Measurements from ENCODE around the gene SLC6A12. TPM values are rescaled to one million over a fixed set of nuclear protein-coding genes. Genes with fewer than 3 reads are reported as not detected.

Gene SLC6A12
- total RNA-seq, 6 experiments from 2014 or later: 8.2 to 114 (median 26.5) TPM

DNA sequence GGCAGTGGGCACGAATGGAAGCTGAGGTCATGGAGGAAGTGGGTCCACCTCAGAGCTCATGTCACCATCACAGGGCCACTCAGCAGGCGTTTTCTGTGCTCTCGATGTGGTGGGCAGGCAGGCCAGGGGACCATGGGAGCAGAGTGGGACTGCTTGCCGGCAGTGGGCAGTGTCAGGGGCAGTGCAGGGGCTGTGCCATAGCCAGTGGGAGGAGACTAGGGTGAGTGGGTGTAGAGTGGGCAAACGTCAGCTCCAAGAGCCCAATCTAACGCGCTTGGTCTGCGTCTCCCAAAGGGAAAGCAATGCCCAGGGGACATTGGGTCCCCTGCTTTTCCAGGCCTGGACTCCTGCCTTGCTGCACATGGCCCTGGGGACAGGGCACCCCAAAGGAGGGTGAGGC, 58.3 kb downstream of the SLC6A12 start:
- WGBS (ENCODE audit: insufficient coverage, low coverage, low lambda C conversion rate, missing lambda C conversion rate): 91% methylated on average over 4 of the region's 8 CpGs
- intact Hi-C loops (cut with DNase I): no loop called here

GRCh38 chr12:155006-155405, 59.0 kb downstream of the SLC6A12 start:
- Histone ChIP-seq H3K4me3 (no peak overlapping the region), H3K27me3 (no peaks in the 10 kb centered on the region), H3K27ac (no peak overlapping the region), H3K9me3 (no peaks in the 10 kb centered on the region), H3K4me1 (no peaks in the 10 kb centered on the region), H3K36me3 (no peaks in the 10 kb centered on the region)
- 82% methylated on average over 6 of the region's 9 CpGs for WGBS (ENCODE audit: insufficient coverage, low coverage, low lambda C conversion rate, missing lambda C conversion rate)
- no peak for ATAC-seq
- no peak for TF ChIP-seq POLR2A (IDR thresholded peaks at IDR 0.05)
- TF ChIP-seq, protein P1, sequence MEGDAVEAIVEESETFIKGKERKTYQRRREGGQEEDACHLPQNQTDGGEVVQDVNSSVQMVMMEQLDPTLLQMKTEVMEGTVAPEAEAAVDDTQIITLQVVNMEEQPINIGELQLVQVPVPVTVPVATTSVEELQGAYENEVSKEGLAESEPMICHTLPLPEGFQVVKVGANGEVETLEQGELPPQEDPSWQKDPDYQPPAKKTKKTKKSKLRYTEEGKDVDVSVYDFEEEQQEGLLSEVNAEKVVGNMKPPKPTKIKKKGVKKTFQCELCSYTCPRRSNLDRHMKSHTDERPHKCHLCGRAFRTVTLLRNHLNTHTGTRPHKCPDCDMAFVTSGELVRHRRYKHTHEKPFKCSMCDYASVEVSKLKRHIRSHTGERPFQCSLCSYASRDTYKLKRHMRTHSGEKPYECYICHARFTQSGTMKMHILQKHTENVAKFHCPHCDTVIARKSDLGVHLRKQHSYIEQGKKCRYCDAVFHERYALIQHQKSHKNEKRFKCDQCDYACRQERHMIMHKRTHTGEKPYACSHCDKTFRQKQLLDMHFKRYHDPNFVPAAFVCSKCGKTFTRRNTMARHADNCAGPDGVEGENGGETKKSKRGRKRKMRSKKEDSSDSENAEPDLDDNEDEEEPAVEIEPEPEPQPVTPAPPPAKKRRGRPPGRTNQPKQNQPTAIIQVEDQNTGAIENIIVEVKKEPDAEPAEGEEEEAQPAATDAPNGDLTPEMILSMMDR (IDR thresholded peaks at IDR 0.05): no peak
- peak in 1 of 3 donors; percentile 48 for DNase-seq
- intact Hi-C loops (cut with DNase I): no loop called here

More for the DNA sequence above, 58.3 kb downstream of the SLC6A12 start:
- Histone ChIP-seq H3K9me3 (no peaks in the 10 kb centered on the region), H3K4me1 (no peaks in the 10 kb centered on the region), H3K27ac (no peak overlapping the region), H3K27me3 (no peaks in the 10 kb centered on the region), H3K36me3 (no peaks in the 10 kb centered on the region), H3K4me3 (no peak overlapping the region)
- DNase-seq (no peak), ATAC-seq (no peak)
- TF ChIP-seq, protein P1 (IDR thresholded peaks at IDR 0.05): no peak
- no peak for TF ChIP-seq POLR2A (IDR thresholded peaks at IDR 0.05)

GRCh38 chr12:154058-154457, 59.9 kb downstream of the SLC6A12 start:
- WGBS (ENCODE audit: insufficient coverage, low coverage, low lambda C conversion rate, missing lambda C conversion rate): 80% methylated on average over 1 of the region's 12 CpGs
- Histone ChIP-seq H3K27me3 (no peaks in the 10 kb centered on the region), H3K4me3 (no peak overlapping the region), H3K27ac (no peak overlapping the region), H3K36me3 (no peaks in the 10 kb centered on the region), H3K9me3 (no peaks in the 10 kb centered on the region), H3K4me1 (no peaks in the 10 kb centered on the region)
- ATAC-seq (no peak), DNase-seq (peak in 1 of 3 donors; percentile 31)
- intact Hi-C loops (cut with DNase I): no loop called here
- TF ChIP-seq POLR2A (IDR thresholded peaks at IDR 0.05): no peak
- TF ChIP-seq, protein P1 (IDR thresholded peaks at IDR 0.05): no peak

GRCh38 chr12:153080-153746, 60.7 kb downstream of the SLC6A12 start:
- no peaks in the 10 kb centered on the region for H3K4me1 ChIP-seq
- no peak overlapping the region for H3K4me3 ChIP-seq
- 63% methylated on average over 2 of the region's 11 CpGs for WGBS (ENCODE audit: insufficient coverage, low coverage, low lambda C conversion rate, missing lambda C conversion rate)
- intact Hi-C loops (cut with DNase I): no loop called here
- no peak overlapping the region for H3K27ac ChIP-seq
- TF ChIP-seq, protein P1 (IDR thresholded peaks at IDR 0.05): peak; percentile 65 to 79 (median 70)
- TF ChIP-seq POLR2A (IDR thresholded peaks at IDR 0.05): no peak
- H3K36me3 ChIP-seq: no peaks in the 10 kb centered on the region
- ATAC-seq (peak; percentile 86 to 97 (median 92)), DNase-seq (peak; percentile 79 to 80 (median 80))
- H3K27me3 ChIP-seq: no peaks in the 10 kb centered on the region
- no peaks in the 10 kb centered on the region for H3K9me3 ChIP-seq
